Adrenal gland (tissue), 12 donors: ENCODE results near the gene SEZ6. TPM values are rescaled to one million over a fixed set of nuclear protein-coding genes. Genes with fewer than 3 reads are reported as not detected.

Source experiments
- DNase-seq, 7 donors: peaks; one replicate each; pipeline ENCODE4 v3.0.0-alpha.2; 2019 to 2020
- H3K27ac ChIP-seq, 5 donors: fragments of 200-600 bp; sonication (generic) in 4 of 5; 1 replicate in 3 of 5; 2 replicates in 2 of 5; pipeline versions ENCODE4 v1.5.1 to v1.8.0; 2016 to 2020; ENCODE audit warnings: mild to moderate bottlenecking in 1 of 5
- H3K27me3 ChIP-seq: fragments of 200-600 bp; 2 replicates; pipeline ENCODE4 v1.8.0; 2021
- H3K36me3 ChIP-seq, 2 donors: fragments of 200-600 bp; replicated peaks in 1 of 2; 1 replicate in 1 of 2; 2 replicates in 1 of 2; pipeline versions ENCODE4 v1.5.1 to v1.8.0; 2018 to 2022
- H3K4me1 ChIP-seq, 2 donors: fragments of 200-600 bp; replicated peaks in 1 of 2; 1 replicate in 1 of 2; 2 replicates in 1 of 2; pipeline versions ENCODE4 v1.5.1 to v1.8.0; 2018 to 2021
- H3K4me3 ChIP-seq, 4 donors: fragments of 200-600 bp; sonication (generic) in 3 of 4; one replicate each; pipeline ENCODE4 v1.5.1; 2016 to 2018
- H3K9me3 ChIP-seq, 3 donors: fragments of 200-600 bp; sonication (generic) in 1 of 3; replicated peaks in 1 of 3; 1 replicate in 2 of 3; 2 replicates in 1 of 3; pipeline versions ENCODE4 v1.5.1 to v1.8.0; 2016 to 2021
- CTCF ChIP-seq, 6 experiments: fragments of 450-650 bp in 4 of 6; fragments of 200-600 bp in 2 of 6; sonication (generic) in 1 of 6; IDR thresholded peaks; 1 replicate in 5 of 6; 2 replicates in 1 of 6; pipeline versions ENCODE4 v1.5.1 to v1.8.0; 2016 to 2021; ENCODE audit warnings: antibody characterized with exemption in 6 of 6, mild to moderate bottlenecking in 2 of 6, moderate library complexity in 1 of 6
- POLR2A ChIP-seq, 2 donors: fragments of 450-650 bp; IDR thresholded peaks; one replicate each; pipeline ENCODE4 v1.6.1; 2017; ENCODE audit warnings: antibody characterized with exemption in 2 of 2, mild to moderate bottlenecking in 2 of 2, moderate library complexity in 1 of 2
- WGBS, 4 donors: extraction: QIAGEN DNeasy Blood & Tissue Kit in 2 of 4; methylation state at CpG; one replicate each; pipeline versions ENCODE4 v1.1.5 to v1.1.7; 2013 to 2017; 5-methylcytosine and 5-hydroxymethylcytosine counted together
- intact Hi-C, 2 donors: fragments of 100-400 bp; cut with DNase I; formaldehyde crosslinking; loops; one replicate each; pipeline versions ENCODE4 v1.14.1 to v1.15.0; 2022 to 2023
- polyA plus RNA-seq, 3 donors: library from polyadenylated mRNA; stranded (reverse); fragments of 200-250 nt in 2 of 3; fragments of 350-450 nt in 1 of 3; fragmentation: Illumina TruSeq in 1 of 3; extraction: RNeasy Lipid Tissue Mini Kit (QIAGEN cat#74804) in 1 of 3; gene quantifications; one replicate each; pipeline ENCODE4 v1.2.3, GENCODE V29; 2013 to 2014
- total RNA-seq, 9 donors: library from RNA; depleted of rRNA in 4 of 9; stranded (reverse); fragments of >200 nt in 4 of 9; fragments of 120-200 nt in 1 of 9; fragmentation: NEBNext Ultra II Directional in 1 of 9; extraction: Animal tissue kit (Norgen Biotek cat#: 25700) in 1 of 9; gene quantifications; one replicate each; pipeline versions ENCODE4 v1.1.0 to v1.2.4, GENCODE V29; 2013 to 2023
- donor health status: healthy with polysubstance abuse.
- donor health status: Bipolar disorder and iron deficiency.
- donor health status: DM: yes; HTN: yes; CAD: no.
- donor health status: DM: no; HTN: no; CAD: no.
- donor health status: DM: no; HTN: no; CAD: no.
- donor health status: DM: yes; HTN: yes; CAD: no.

The SEZ6 gene
- total and polyA plus RNA-seq, 12 donors, result 0.11 to 1.0 (median 0.33) TPM; not detected in 6

- TF ChIP-seq POLR2A (IDR thresholded peaks at IDR 0.05) (no peak), CTCF (IDR thresholded peaks at IDR 0.05) (no peak)
- peaks cover 0 to 10% of the 10 kb centered on the region in 2 donors for H3K4me1 ChIP-seq
- H3K4me3 ChIP-seq, result no peak overlapping the region
- peak in 1 of 7 donors; percentile 21 for DNase-seq
- 76 to 87% (median 81%) methylated on average over 4 to 7 of the region's 7 CpGs for WGBS, 4 donors
- no peaks in the 10 kb centered on the region for H3K36me3 ChIP-seq
- intact Hi-C loops, result no loop called here
- no peak overlapping the region for H3K27ac ChIP-seq
- H3K9me3 ChIP-seq, result no peaks in the 10 kb centered on the region
- H3K27me3 ChIP-seq, result no peaks in the 10 kb centered on the region
Observed at GRCh38 chr17:28956112-28956511, 49.7 kb downstream of the SEZ6 start.

- DNase-seq, result peak in 1 of 7 donors; percentile 21
- Histone ChIP-seq H3K4me1 (peaks cover 0 to 10% of the 10 kb centered on the region in 2 donors), H3K9me3 (no peaks in the 10 kb centered on the region), H3K36me3 (no peaks in the 10 kb centered on the region), H3K27ac (no peak overlapping the region), H3K27me3 (no peaks in the 10 kb centered on the region), H3K4me3 (no peak overlapping the region)
- no peak for TF ChIP-seq POLR2A (IDR thresholded peaks at IDR 0.05)
- no peak for TF ChIP-seq CTCF (IDR thresholded peaks at IDR 0.05)
- intact Hi-C loops, result no loop called here
- WGBS, 4 donors, result 89 to 96% (median 92%) methylated on average over 5 of the region's 5 CpGs; no CpG with 5 or more reads in 1 of the 4 donors
Observed at GRCh38 chr17:28955408-28955807, 50.4 kb downstream of the SEZ6 start.

DNA sequence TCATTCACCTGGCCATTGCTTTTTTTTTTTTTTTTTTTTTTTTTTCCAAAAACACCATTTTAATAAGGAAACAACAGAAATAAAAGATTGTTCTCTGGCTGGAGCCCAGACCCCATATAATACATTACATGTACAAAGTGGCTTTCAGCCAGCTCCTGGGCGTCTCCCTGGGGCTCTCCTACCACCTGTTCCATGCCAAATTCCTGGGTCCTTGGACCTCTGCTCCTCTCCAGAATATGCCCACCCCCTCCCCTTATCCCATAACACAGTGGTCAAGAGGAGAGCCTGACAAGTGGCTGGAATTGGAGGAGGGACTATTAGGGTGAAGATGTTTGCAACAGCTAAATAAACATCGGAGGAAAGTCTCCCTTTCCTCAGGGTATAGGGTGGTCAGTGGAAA lies 50.9 kb downstream of the SEZ6 start:
- peaks cover 0 to 10% of the 10 kb centered on the region in 2 donors for H3K4me1 ChIP-seq
- peak in 1 of 7 donors; percentile 21 for DNase-seq
- intact Hi-C loops, result no loop called here

DNA sequence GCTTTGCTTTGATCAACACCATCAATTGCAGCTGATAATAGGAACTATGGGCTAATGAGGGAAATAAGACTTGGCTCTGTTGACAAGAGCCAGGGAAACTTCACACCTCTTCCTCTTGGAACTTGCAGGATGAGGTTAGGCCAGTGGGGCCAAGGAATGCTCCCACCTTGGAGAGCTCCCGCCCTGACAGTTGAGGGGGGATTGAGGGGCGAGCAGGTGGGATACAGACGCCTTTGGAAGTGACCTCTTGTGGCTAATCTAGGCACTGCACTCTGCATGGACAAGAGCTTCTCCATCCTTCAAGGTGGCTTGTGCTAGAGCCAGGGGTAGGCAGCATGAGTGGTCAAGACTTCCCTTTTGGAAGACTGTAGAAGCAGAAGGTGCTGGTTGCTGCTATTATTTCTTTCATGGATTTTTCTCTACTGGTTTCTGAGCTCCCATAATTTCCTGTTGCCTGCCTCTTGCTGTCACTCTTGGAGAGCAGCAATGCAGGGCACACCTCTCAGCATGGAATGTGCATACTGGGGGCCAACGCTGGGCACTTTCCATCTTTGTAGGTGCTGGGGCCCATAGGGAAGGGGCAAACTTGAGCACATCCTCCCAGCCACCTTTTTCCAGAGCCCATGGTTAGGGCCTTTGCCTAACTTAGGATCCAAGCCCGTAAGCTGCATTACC lies 52.3 kb downstream of the SEZ6 start:
- intact Hi-C loops, result no loop called here
- Histone ChIP-seq H3K27ac (no peak overlapping the region), H3K27me3 (no peaks in the 10 kb centered on the region), H3K4me1 (peaks cover 2 to 12% of the 10 kb centered on the region in 2 donors), H3K9me3 (no peaks in the 10 kb centered on the region), H3K36me3 (no peaks in the 10 kb centered on the region), H3K4me3 (no peak overlapping the region)
- peak; percentile 49 to 78 (median 60) for DNase-seq
- 27 to 40% (median 33%) methylated on average over 4 to 5 of the region's 5 CpGs for WGBS, 4 donors
- TF ChIP-seq CTCF (IDR thresholded peaks at IDR 0.05) (peak; percentile 62 to 79 (median 73)), POLR2A (IDR thresholded peaks at IDR 0.05) (no peak)

More for the DNA sequence above, 50.9 kb downstream of the SEZ6 start:
- Histone ChIP-seq H3K9me3 (no peaks in the 10 kb centered on the region), H3K36me3 (no peaks in the 10 kb centered on the region), H3K27me3 (no peaks in the 10 kb centered on the region), H3K4me3 (no peak overlapping the region), H3K27ac (no peak overlapping the region)
- no peak for TF ChIP-seq CTCF (IDR thresholded peaks at IDR 0.05)
- no peak for TF ChIP-seq POLR2A (IDR thresholded peaks at IDR 0.05)
- WGBS, 4 donors, result 70 to 88% (median 81%) methylated on average over 2 of the region's 2 CpGs
